Liver (tissue), 9 donors: ENCODE data around the gene SETD1B. TPM values are rescaled to one million over a fixed set of nuclear protein-coding genes. Genes with fewer than 3 reads are reported as not detected.

Experiments used
- DNase-seq: peaks from one replicate; pipeline ENCODE4 v3.0.0-alpha.2; 2017; ENCODE audit warnings: low spot score
- H3K27ac ChIP-seq, 2 donors: one replicate each; pipeline ENCODE4 v1.7.0; 2013; ENCODE audit warnings: inconsistent platforms in 2 of 2, low read length in 2 of 2, control low read depth in 1 of 2, low read depth in 1 of 2, mild to moderate bottlenecking in 1 of 2
- H3K27me3 ChIP-seq, 4 donors: one replicate each; pipeline versions ENCODE4 v1.6.1 to v1.7.0; 2013; ENCODE audit warnings: low read length in 3 of 4, inconsistent platforms in 1 of 4, mild to moderate bottlenecking in 1 of 4, moderate library complexity in 1 of 4; ENCODE audit not compliant: control insufficient read depth in 4 of 4, insufficient read depth in 4 of 4
- H3K36me3 ChIP-seq, 4 donors: one replicate each; pipeline versions ENCODE4 v1.6.1 to v1.7.0; 2013; ENCODE audit warnings: low read length in 3 of 4, mild to moderate bottlenecking in 3 of 4, low read depth in 1 of 4, moderate library complexity in 1 of 4; ENCODE audit not compliant: control insufficient read depth in 4 of 4, insufficient read depth in 3 of 4
- H3K4me1 ChIP-seq, 4 donors: one replicate each; pipeline versions ENCODE4 v1.6.1 to v1.7.0; 2013; ENCODE audit warnings: low read length in 3 of 4, mild to moderate bottlenecking in 3 of 4, moderate library complexity in 1 of 4; ENCODE audit not compliant: control insufficient read depth in 4 of 4, insufficient read depth in 4 of 4
- H3K4me3 ChIP-seq, 3 donors: one replicate each; pipeline versions ENCODE4 v1.6.1 to v1.7.0; 2013; ENCODE audit warnings: low read length in 3 of 3, control low read depth in 1 of 3, low read depth in 1 of 3, mild to moderate bottlenecking in 1 of 3
- H3K9ac ChIP-seq, 2 donors: one replicate each; pipeline ENCODE4 v1.7.0; 2013; ENCODE audit warnings: low read length in 2 of 2, mild to moderate bottlenecking in 2 of 2, moderate library complexity in 2 of 2, control low read depth in 1 of 2, low read depth in 1 of 2
- H3K9me3 ChIP-seq, 4 donors: one replicate each; pipeline versions ENCODE4 v1.6.1 to v1.7.0; 2013; ENCODE audit warnings: low read length in 3 of 4; ENCODE audit not compliant: control insufficient read depth in 4 of 4
- ATF3 ChIP-seq: IDR thresholded peaks from 2 replicates; pipeline ENCODE4 v1.6.1; 2016; ENCODE audit warnings: antibody characterized with exemption
- EGR1 ChIP-seq, 2 donors: IDR thresholded peaks; 2 replicates each; pipeline ENCODE4 v1.6.1; 2016 to 2018; ENCODE audit warnings: antibody characterized with exemption in 2 of 2, low read depth in 2 of 2
- FOXA1 ChIP-seq: IDR thresholded peaks from 2 replicates; pipeline ENCODE4 v1.6.1; 2016; ENCODE audit warnings: antibody characterized with exemption
- GABPA ChIP-seq, 2 donors: IDR thresholded peaks in 1 of 2; conservative IDR thresholded peaks in 1 of 2; 2 replicates each; pipeline ENCODE4 v1.6.1; 2016; ENCODE audit warnings: antibody characterized with exemption in 2 of 2, mild to moderate bottlenecking in 1 of 2, moderate library complexity in 1 of 2
- HNF4A ChIP-seq, 2 donors: conservative IDR thresholded peaks; 2 replicates each; pipeline ENCODE4 v1.6.1; 2016; ENCODE audit warnings: antibody characterized with exemption in 2 of 2, mild to moderate bottlenecking in 2 of 2
- HNF4G ChIP-seq: IDR thresholded peaks from 2 replicates; pipeline ENCODE4 v1.6.1; 2016; ENCODE audit warnings: antibody characterized with exemption
- JUND ChIP-seq, 2 donors: IDR thresholded peaks; 2 replicates each; pipeline ENCODE4 v1.6.1; 2016; ENCODE audit warnings: antibody characterized with exemption in 2 of 2
- NR2F2 ChIP-seq: IDR thresholded peaks from 2 replicates; pipeline ENCODE4 v1.6.1; 2016; ENCODE audit warnings: antibody characterized with exemption
- REST ChIP-seq: IDR thresholded peaks from 2 replicates; pipeline ENCODE4 v1.6.1; 2016; ENCODE audit warnings: antibody characterized with exemption, mild to moderate bottlenecking
- RXRA ChIP-seq, 2 donors: IDR thresholded peaks; 2 replicates each; pipeline ENCODE4 v1.6.1; 2017 to 2018; ENCODE audit warnings: antibody characterized with exemption in 2 of 2, mild to moderate bottlenecking in 1 of 2
- SP1 ChIP-seq: IDR thresholded peaks from 2 replicates; pipeline ENCODE4 v1.6.1; 2018; ENCODE audit warnings: antibody characterized with exemption, mild to moderate bottlenecking
- TAF1 ChIP-seq: conservative IDR thresholded peaks from 2 replicates; pipeline ENCODE4 v1.6.1; 2016; ENCODE audit warnings: antibody characterized with exemption, mild to moderate bottlenecking
- YY1 ChIP-seq: IDR thresholded peaks from 2 replicates; pipeline ENCODE4 v1.6.1; 2016; ENCODE audit warnings: antibody characterized with exemption, mild to moderate bottlenecking
- ZBTB33 ChIP-seq: IDR thresholded peaks from 2 replicates; pipeline ENCODE4 v1.6.1; 2016; ENCODE audit warnings: antibody characterized with exemption
- WGBS: extraction: QIAGEN DNeasy Blood & Tissue Kit; methylation state at CpG from one replicate; pipeline ENCODE4 v1.1.7; 2013; 5-methylcytosine and 5-hydroxymethylcytosine counted together
- polyA plus RNA-seq, 2 donors: library from polyadenylated mRNA; stranded (reverse) in 1 of 2; unstranded in 1 of 2; fragments of 200-250 nt in 1 of 2; fragments of >200 nt in 1 of 2; fragmentation: Nextera tagmentation in 1 of 2; extraction: Ambion mirVana in 1 of 2; gene quantifications; one replicate each; pipeline versions ENCODE4 v1.2.1 to v1.2.3, GENCODE V29; 2013 to 2015
- total RNA-seq, 2 donors: library from RNA; depleted of rRNA; stranded (reverse); fragments of >200 nt; gene quantifications; one replicate each; pipeline ENCODE4 v1.2.3, GENCODE V29; 2014
- TF ChIP-seq, protein P1 (sequence below): fragments of 150-350 bp; IDR thresholded peaks from 2 replicates; pipeline ENCODE4 v1.5.1; 2017; ENCODE audit warnings: improper control_type of control experiment, low read depth, low read length; ENCODE audit not compliant: missing input control
- TF ChIP-seq, protein P2 (sequence below): IDR thresholded peaks from 2 replicates; pipeline ENCODE4 v1.6.1; 2016; ENCODE audit warnings: antibody characterized with exemption
- donor health status: healthy.
- donor health status: healthy.
- donor health status: healthy.
- donor health status: healthy.
- donor health status: healthy.

Gene SETD1B
- total and polyA plus RNA-seq, 4 donors = 1.8 to 7.9 (median 5.0) TPM

DNA sequence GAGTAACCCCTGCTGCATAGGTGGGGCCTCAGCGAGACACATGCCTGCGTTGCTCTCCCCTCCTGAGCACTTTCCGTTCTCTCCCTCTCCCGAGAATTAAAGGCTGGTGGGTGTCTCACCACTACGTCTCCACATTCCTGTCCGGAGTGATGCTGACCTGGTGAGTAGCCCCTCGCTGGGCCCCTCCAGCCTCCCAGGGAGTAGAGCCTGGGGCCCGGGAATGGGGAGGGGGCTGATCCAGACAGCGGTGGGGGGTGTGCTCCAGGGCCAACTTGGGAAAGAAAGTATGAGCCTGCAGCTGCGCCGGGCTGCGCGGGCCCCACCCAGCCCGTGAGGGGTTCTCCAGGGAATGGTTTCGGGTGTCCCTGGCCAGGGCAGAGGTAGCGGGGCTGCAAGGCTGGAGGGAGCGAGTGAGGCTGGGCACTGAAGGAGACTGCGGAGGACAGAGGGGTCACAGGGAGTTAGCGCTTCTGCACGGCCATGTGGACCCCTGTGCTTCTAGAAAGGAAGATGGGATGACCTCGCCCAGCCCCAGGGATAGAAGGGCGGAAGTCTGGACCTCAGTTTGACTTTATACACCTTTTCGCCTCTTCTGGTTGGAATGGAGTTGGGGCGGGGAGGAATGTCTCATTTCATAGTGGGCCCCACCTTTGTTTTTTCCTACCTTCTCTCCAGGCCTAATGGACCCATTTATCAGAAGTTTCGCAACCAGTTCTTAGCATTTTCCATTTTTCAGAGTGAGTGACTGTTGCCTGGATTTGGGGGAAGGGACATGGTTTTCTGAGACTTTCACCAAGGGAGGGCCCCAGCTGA is 32.8 kb upstream of the SETD1B start:
- H3K27ac ChIP-seq = no peak overlapping the region
- no peak overlapping the region for H3K4me3 ChIP-seq
- no peak overlapping the region for H3K9ac ChIP-seq
- TF ChIP-seq GABPA (IDR thresholded peaks at IDR 0.05 in 1 of 2, conservative IDR thresholded peaks at IDR 0.05 in 1 of 2) (no peak), HNF4G (no peak), REST (no peak), JUND (IDR thresholded peaks at IDR 0.05) (no peak), EGR1 (IDR thresholded peaks at IDR 0.05; ENCODE audit: low read depth in 2 of 2) (no peak), YY1 (no peak), ZBTB33 (no peak), ATF3 (no peak), FOXA1 (no peak), NR2F2 (no peak), TAF1 (no peak), HNF4A (conservative IDR thresholded peaks at IDR 0.05) (no peak), SP1 (no peak), RXRA (IDR thresholded peaks at IDR 0.05) (no peak)
- TF ChIP-seq, protein P1, sequence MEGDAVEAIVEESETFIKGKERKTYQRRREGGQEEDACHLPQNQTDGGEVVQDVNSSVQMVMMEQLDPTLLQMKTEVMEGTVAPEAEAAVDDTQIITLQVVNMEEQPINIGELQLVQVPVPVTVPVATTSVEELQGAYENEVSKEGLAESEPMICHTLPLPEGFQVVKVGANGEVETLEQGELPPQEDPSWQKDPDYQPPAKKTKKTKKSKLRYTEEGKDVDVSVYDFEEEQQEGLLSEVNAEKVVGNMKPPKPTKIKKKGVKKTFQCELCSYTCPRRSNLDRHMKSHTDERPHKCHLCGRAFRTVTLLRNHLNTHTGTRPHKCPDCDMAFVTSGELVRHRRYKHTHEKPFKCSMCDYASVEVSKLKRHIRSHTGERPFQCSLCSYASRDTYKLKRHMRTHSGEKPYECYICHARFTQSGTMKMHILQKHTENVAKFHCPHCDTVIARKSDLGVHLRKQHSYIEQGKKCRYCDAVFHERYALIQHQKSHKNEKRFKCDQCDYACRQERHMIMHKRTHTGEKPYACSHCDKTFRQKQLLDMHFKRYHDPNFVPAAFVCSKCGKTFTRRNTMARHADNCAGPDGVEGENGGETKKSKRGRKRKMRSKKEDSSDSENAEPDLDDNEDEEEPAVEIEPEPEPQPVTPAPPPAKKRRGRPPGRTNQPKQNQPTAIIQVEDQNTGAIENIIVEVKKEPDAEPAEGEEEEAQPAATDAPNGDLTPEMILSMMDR = no peak
- TF ChIP-seq, protein P2, sequence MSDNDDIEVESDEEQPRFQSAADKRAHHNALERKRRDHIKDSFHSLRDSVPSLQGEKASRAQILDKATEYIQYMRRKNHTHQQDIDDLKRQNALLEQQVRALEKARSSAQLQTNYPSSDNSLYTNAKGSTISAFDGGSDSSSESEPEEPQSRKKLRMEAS = no peak
- H3K27me3 ChIP-seq = no peaks in the 10 kb centered on the region
- no peaks in the 10 kb centered on the region for H3K36me3 ChIP-seq
- H3K9me3 ChIP-seq = no peaks in the 10 kb centered on the region
- DNase-seq = no peak
- peaks cover 0 to 10% (median 9%) of the 10 kb centered on the region in 4 donors for H3K4me1 ChIP-seq
- WGBS = 96% methylated on average over 25 of the region's 25 CpGs
